Heart right ventricle (tissue), 16 donors: ENCODE data around the gene NPTX2. TPM values are rescaled to one million over a fixed set of nuclear protein-coding genes. Genes with fewer than 3 reads are reported as not detected.

Source experiments
- ATAC-seq, 8 donors: fragments of 200-7000 bp; cut with Tn5 transposase; one replicate each; pipeline ENCODE4 v1.9.1; 2020; ENCODE audit warnings: mild to moderate bottlenecking in 8 of 8, moderate library complexity in 8 of 8, moderate number of reproducible peaks in 1 of 8
- DNase-seq, 2 donors: peaks; one replicate each; pipeline ENCODE4 v3.0.0-alpha.2; 2020
- H3K27ac ChIP-seq, 10 donors: fragments of 200-600 bp; sonication (generic) in 2 of 10; one replicate each; pipeline versions ENCODE4 v1.5.0 to v1.8.0; 2020 to 2022; ENCODE audit warnings: mild to moderate bottlenecking in 3 of 10
- H3K27me3 ChIP-seq, 7 donors: fragments of 200-600 bp; one replicate each; pipeline ENCODE4 v1.8.0; 2021 to 2022; ENCODE audit warnings: mild to moderate bottlenecking in 2 of 7
- H3K36me3 ChIP-seq, 9 donors: fragments of 200-600 bp; sonication (generic) in 1 of 9; one replicate each; pipeline versions ENCODE4 v1.5.0 to v1.8.0; 2020 to 2022; ENCODE audit warnings: mild to moderate bottlenecking in 2 of 9
- H3K4me1 ChIP-seq, 9 donors: fragments of 200-600 bp; sonication (generic) in 1 of 9; one replicate each; pipeline versions ENCODE4 v1.5.0 to v1.8.0; 2020 to 2022; ENCODE audit warnings: mild to moderate bottlenecking in 4 of 9
- H3K4me3 ChIP-seq, 10 donors: fragments of 200-600 bp; sonication (generic) in 2 of 10; one replicate each; pipeline versions ENCODE4 v1.5.0 to v1.8.0; 2020 to 2022; ENCODE audit warnings: mild to moderate bottlenecking in 7 of 10, moderate library complexity in 2 of 10
- H3K9me3 ChIP-seq, 11 donors: fragments of 200-600 bp in 10 of 11; sonication (generic) in 2 of 11; one replicate each; pipeline versions ENCODE4 v1.5.0 to v1.8.0; 2013 to 2022; ENCODE audit warnings: mild to moderate bottlenecking in 2 of 11, control low read depth in 1 of 11, moderate library complexity in 1 of 11
- CTCF ChIP-seq, 9 donors: fragments of 200-600 bp; sonication (generic) in 2 of 9; IDR thresholded peaks; one replicate each; pipeline versions ENCODE4 v1.5.0 to v1.8.0; 2021 to 2022; ENCODE audit warnings: antibody characterized with exemption in 9 of 9, mild to moderate bottlenecking in 5 of 9, moderate library complexity in 1 of 9
- WGBS, 2 donors: extraction: QIAGEN DNeasy Blood & Tissue Kit; methylation state at CpG; one replicate each; pipeline ENCODE4 v1.1.7; 2013; ENCODE audit warnings: inconsistent platforms in 1 of 2; 5-methylcytosine and 5-hydroxymethylcytosine counted together
- intact Hi-C, 10 donors: fragments of 100-400 bp; cut with DNase I; formaldehyde crosslinking; loops; one replicate each; pipeline versions ENCODE4 v1.11.1 to v1.14.2; 2022
- polyA plus RNA-seq, 2 donors: library from polyadenylated mRNA; stranded (reverse); fragments of 200-250 nt; gene quantifications; one replicate each; pipeline ENCODE4 v1.2.3, GENCODE V29; 2013
- total RNA-seq, 10 donors: library from RNA; stranded (reverse); fragmentation: NEBNext Ultra II Directional in 3 of 10; extraction: Animal tissue kit (Norgen Biotek cat#: 25700) in 3 of 10; gene quantifications; one replicate each; pipeline versions ENCODE4 v1.2.1 to v1.2.4, GENCODE V29; 2021 to 2023
- donor health status: Arrhythmogenic right ventricular cardiomyopathy.
- donor health status: ischemic (EF 13 %, LVEDD 7.1; RV severe dilation, severe dysfunction).
- donor health status: healthy with polysubstance abuse.
- donor health status: DM: no; HTN: yes; CAD: no.
- donor health status: DM: no; HTN: no; CAD: no.
- donor health status: ischemic (EF 25% LVEDD 6.9; RV normal size, moderate dysfunction).
- donor health status: ischemic (EF 25% LVEDD 5.7; RV mildly dilated, moderate dysfunction).
- donor health status: healthy.
- donor health status: DM: yes; HTN: yes; CAD: no.
- donor health status: Ischemic cardiomyopathy.
- donor health status: ischemic (EF 35%, LVEDD 5.7; RV mildly dilated, moderate dysfunction).
- donor health status: nonischemic (EF 11% LVEDD 7.7; RV severe dilation, severe dysfunction).
- donor health status: DM: yes; HTN: yes; CAD: no.
- donor health status: PGD.
- donor health status: ischemic (EF 29% LVEDD 5.4; RV normal size, mild dysfunction).
- donor health status: nonischemic (EF 23%, LVEDD 6.1; RV moderate dilation, normal function).

The NPTX2 gene
- total and polyA plus RNA-seq, 12 donors = 0.44 to 11.1 (median 1.7) TPM

- Histone ChIP-seq H3K27me3 (peaks cover 6 to 89% (median 54%) of the 10 kb centered on the region in 7 donors), H3K4me1 (peaks cover 0 to 17% (median 13%) of the 10 kb centered on the region in 9 donors), H3K36me3 (no peaks in the 10 kb centered on the region), H3K9me3 (no peaks in the 10 kb centered on the region), H3K4me3 (no peak overlapping the region), H3K27ac (no peak overlapping the region)
- DNase-seq (no peak), ATAC-seq (no peak)
- 9 to 15% methylated on average over 2 of the region's 2 CpGs for WGBS, 2 donors
- TF ChIP-seq CTCF (IDR thresholded peaks at IDR 0.05) = no peak
- intact Hi-C loops = no loop called here
Observed at GRCh38 chr7:98618786-98619185, 1.7 kb downstream of the NPTX2 start.

GRCh38 chr7:98619450-98620321 is 2.6 kb downstream of the NPTX2 start:
- Histone ChIP-seq H3K4me3 (peak overlapping the region in 4 of 10 donors; percentile 0 to 13 (median 8)), H3K27ac (no peak overlapping the region), H3K9me3 (no peaks in the 10 kb centered on the region), H3K36me3 (no peaks in the 10 kb centered on the region), H3K4me1 (peaks cover 0 to 17% (median 13%) of the 10 kb centered on the region in 9 donors), H3K27me3 (peaks cover 6 to 87% (median 52%) of the 10 kb centered on the region in 7 donors)
- peak in 7 of 8 donors; percentile 58 to 92 (median 78) for ATAC-seq
- no peak for TF ChIP-seq CTCF (IDR thresholded peaks at IDR 0.05)
- peak in 1 of 2 donors; percentile 40 for DNase-seq
- intact Hi-C loops = loop anchor here in 1 of 10 donors (10.0 kb wide), 1 partner anchor 55 kb away; no protein-coding TSS in a partner anchor
- WGBS, 2 donors = 27 to 32% methylated on average over 27 of the region's 27 CpGs

- TF ChIP-seq CTCF (IDR thresholded peaks at IDR 0.05) = no peak
- Histone ChIP-seq H3K4me1 (peaks cover 0 to 12% (median 8%) of the 10 kb centered on the region in 9 donors), H3K27me3 (peaks cover 4 to 84% (median 31%) of the 10 kb centered on the region in 7 donors), H3K4me3 (no peak overlapping the region), H3K9me3 (no peaks in the 10 kb centered on the region), H3K36me3 (no peaks in the 10 kb centered on the region), H3K27ac (no peak overlapping the region)
- DNase-seq = no peak
- no peak for ATAC-seq
- WGBS, 2 donors = 70 to 71% methylated on average over 13 of the region's 13 CpGs
- intact Hi-C loops = loop anchor here in 1 of 10 donors (10.0 kb wide), 1 partner anchor 57 kb away; no protein-coding TSS in a partner anchor
Observed at GRCh38 chr7:98621573-98622482, 4.7 kb downstream of the NPTX2 start.

GRCh38 chr7:98622926-98623325 is 5.8 kb downstream of the NPTX2 start:
- DNase-seq (no peak), ATAC-seq (no peak)
- H3K4me3 ChIP-seq = no peak overlapping the region
- WGBS, 2 donors = 74 to 81% methylated on average over 9 of the region's 9 CpGs
- H3K9me3 ChIP-seq = no peaks in the 10 kb centered on the region
- peaks cover 0 to 11% (median 2%) of the 10 kb centered on the region in 9 donors for H3K4me1 ChIP-seq
- intact Hi-C loops = loop anchor here in 1 of 10 donors (10.0 kb wide), 1 partner anchor 58 kb away; no protein-coding TSS in a partner anchor
- no peak for TF ChIP-seq CTCF (IDR thresholded peaks at IDR 0.05)
- H3K27me3 ChIP-seq = peaks cover 0 to 83% (median 31%) of the 10 kb centered on the region in 7 donors
- H3K36me3 ChIP-seq = no peaks in the 10 kb centered on the region
- H3K27ac ChIP-seq = no peak overlapping the region
